Activated gamma-delta T cell treated with Interleukin-2 at 50 U/mL for 16 hours (primary cell): ENCODE measurements around the gene FBP2.
"Not testable (repeated sequence)": the region's sequence is repeated elsewhere in the genome, so short reads cannot be mapped to it uniquely, and the experiment has no call there.

Experiments used
- DNase-seq: peaks from one replicate; pipeline ENCODE4 v3.0.0-alpha.2; 2020

FBP2 gene

GRCh38 chr9:94554439-94555331 is 38.9 kb downstream of the FBP2 start, which contains the start of gene PCAT7:
Gene PCAT7, plus strand, starts transcription at chr9:94555083.
- DNase-seq = no peak

- no peak for DNase-seq
Measured at GRCh38 chr9:94554078-94554438, 39.6 kb downstream of the FBP2 start.

- no peak for DNase-seq
Measured at GRCh38 chr9:94553029-94553938, 40.3 kb downstream of the FBP2 start.

- no peak for DNase-seq
Measured at GRCh38 chr9:94545940-94546339, 47.7 kb downstream of the FBP2 start.

- not testable (repeated sequence) for DNase-seq
Measured at GRCh38 chr9:94544335-94544734, 49.3 kb downstream of the FBP2 start.

- no peak for DNase-seq
Measured at GRCh38 chr9:94538908-94539307, 54.7 kb downstream of the FBP2 start.

GRCh38 chr9:94534901-94535300 is 58.7 kb downstream of the FBP2 start:
- no peak for DNase-seq

- no peak for DNase-seq
Measured at GRCh38 chr9:94533601-94534000, 60.0 kb downstream of the FBP2 start.

- DNase-seq = no peak
Measured at GRCh38 chr9:94533155-94533554, 60.5 kb downstream of the FBP2 start.

- DNase-seq = no peak
Measured at GRCh38 chr9:94528886-94529285, 64.7 kb downstream of the FBP2 start.

- DNase-seq = no peak
Measured at GRCh38 chr9:94526951-94527350, 66.7 kb downstream of the FBP2 start.

GRCh38 chr9:94526271-94526670 is 67.4 kb downstream of the FBP2 start:
- no peak for DNase-seq

GRCh38 chr9:94525396-94526035 is 68.1 kb downstream of the FBP2 start:
- DNase-seq = no peak

GRCh38 chr9:94517254-94517653 is 76.4 kb downstream of the FBP2 start:
- no peak for DNase-seq

- DNase-seq = no peak
Measured at GRCh38 chr9:94514722-94515121, 78.9 kb downstream of the FBP2 start.

GRCh38 chr9:94511955-94512265 is 81.7 kb downstream of the FBP2 start:
- DNase-seq = no peak

- DNase-seq = no peak
Measured at GRCh38 chr9:94511134-94511954, 82.3 kb downstream of the FBP2 start.
